Measurements from ENCODE around the gene CDC42BPB. TPM values are rescaled to one million over a fixed set of nuclear protein-coding genes. Genes with fewer than 3 reads are reported as not detected.

The CDC42BPB gene
- total RNA-seq, 2 donors from 2014 or later, result 66.2 to 102 TPM

DNA sequence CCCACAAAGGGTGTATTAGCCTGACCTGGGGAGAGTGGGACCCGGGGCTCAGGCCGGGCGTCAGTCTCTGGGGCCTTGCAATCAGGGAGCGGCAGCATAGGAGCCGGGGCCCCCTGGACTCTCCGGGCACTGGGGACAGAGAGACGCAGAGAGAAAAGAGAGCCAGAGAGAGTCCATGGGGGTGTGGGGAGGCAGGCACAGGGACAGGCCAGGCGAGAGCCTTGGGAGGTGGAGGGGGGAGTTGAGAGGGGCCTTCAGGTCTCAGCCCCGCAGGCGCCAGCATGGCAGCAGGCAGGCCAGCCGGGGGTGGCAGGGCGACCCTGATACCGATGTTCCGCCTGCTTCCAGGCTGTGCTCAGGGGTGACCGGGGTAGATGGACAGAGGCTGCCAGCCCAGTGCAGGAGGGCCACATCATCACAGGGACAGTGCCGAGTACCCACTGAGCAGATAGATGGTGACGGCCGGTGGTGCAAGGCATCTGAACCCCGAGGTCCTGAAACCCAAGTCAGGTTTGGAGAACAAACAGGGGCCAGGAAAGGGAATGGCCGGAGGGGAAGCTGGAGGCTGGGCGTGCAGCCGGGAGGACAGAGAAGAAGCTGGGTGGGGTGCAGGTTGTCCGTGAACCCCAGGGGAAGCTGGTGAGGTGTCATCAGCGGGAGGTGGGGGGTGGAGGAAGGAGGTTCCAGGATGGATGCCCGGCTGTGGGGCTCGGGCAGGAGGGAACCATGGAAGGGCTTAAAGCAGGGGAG is 40.1 kb upstream of the CDC42BPB start:
- ATAC-seq, result no peak
- no peaks in the 10 kb centered on the region for H3K9me3 ChIP-seq
- H3K4me1 ChIP-seq, result peaks cover 15% of the 10 kb centered on the region
- H3K4me3 ChIP-seq, result no peak overlapping the region
- H3K27me3 ChIP-seq, result no peaks in the 10 kb centered on the region
- WGBS, 2 donors, result 89 to 90% methylated on average over 24 to 26 of the region's 26 CpGs
- DNase-seq, result peak in 1 of 4 donors; percentile 3
- no peaks in the 10 kb centered on the region for H3K36me3 ChIP-seq (replicated peaks in 1 of 2; ENCODE audit: insufficient read depth in 1 of 2, low read depth in 2 of 2)
- intact Hi-C loops (cut with DNase I), result no loop called here
- no peak for TF ChIP-seq POLR2A (IDR thresholded peaks at IDR 0.05)
- TF ChIP-seq, protein P1, sequence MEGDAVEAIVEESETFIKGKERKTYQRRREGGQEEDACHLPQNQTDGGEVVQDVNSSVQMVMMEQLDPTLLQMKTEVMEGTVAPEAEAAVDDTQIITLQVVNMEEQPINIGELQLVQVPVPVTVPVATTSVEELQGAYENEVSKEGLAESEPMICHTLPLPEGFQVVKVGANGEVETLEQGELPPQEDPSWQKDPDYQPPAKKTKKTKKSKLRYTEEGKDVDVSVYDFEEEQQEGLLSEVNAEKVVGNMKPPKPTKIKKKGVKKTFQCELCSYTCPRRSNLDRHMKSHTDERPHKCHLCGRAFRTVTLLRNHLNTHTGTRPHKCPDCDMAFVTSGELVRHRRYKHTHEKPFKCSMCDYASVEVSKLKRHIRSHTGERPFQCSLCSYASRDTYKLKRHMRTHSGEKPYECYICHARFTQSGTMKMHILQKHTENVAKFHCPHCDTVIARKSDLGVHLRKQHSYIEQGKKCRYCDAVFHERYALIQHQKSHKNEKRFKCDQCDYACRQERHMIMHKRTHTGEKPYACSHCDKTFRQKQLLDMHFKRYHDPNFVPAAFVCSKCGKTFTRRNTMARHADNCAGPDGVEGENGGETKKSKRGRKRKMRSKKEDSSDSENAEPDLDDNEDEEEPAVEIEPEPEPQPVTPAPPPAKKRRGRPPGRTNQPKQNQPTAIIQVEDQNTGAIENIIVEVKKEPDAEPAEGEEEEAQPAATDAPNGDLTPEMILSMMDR (IDR thresholded peaks at IDR 0.05), result no peak
- no peak overlapping the region for H3K27ac ChIP-seq

DNA sequence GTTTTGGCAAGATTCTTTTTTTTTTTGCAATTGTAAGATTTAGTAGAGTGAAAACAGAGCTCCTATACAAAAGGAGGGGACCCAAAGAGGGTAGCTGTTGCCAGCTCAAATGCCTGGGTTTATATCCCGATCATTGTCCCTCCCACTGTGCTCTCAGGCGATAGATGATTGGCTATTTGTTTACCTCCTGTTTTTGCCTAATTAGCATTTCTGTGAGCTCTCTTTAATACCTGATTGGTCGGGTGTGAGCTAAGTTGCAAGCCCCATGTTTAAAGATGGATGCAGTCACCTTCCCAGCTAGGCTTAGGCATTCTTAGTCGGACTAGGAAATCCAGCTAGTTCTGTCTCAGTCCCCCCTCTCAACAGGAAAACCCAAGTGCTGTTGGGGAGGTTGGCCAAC is 39.0 kb upstream of the CDC42BPB start:
- Histone ChIP-seq H3K27ac (no peak overlapping the region), H3K36me3 (replicated peaks in 1 of 2; ENCODE audit: insufficient read depth in 1 of 2, low read depth in 2 of 2) (no peaks in the 10 kb centered on the region), H3K27me3 (no peaks in the 10 kb centered on the region), H3K4me3 (no peak overlapping the region), H3K9me3 (no peaks in the 10 kb centered on the region), H3K4me1 (peaks cover 21% of the 10 kb centered on the region)
- intact Hi-C loops (cut with DNase I), result no loop called here
- no peak for DNase-seq
- no peak for ATAC-seq
- no peak for TF ChIP-seq POLR2A (IDR thresholded peaks at IDR 0.05)
- TF ChIP-seq, protein P1 (IDR thresholded peaks at IDR 0.05), result no peak
- 78 to 83% methylated on average over 4 of the region's 4 CpGs for WGBS, 2 donors

DNA sequence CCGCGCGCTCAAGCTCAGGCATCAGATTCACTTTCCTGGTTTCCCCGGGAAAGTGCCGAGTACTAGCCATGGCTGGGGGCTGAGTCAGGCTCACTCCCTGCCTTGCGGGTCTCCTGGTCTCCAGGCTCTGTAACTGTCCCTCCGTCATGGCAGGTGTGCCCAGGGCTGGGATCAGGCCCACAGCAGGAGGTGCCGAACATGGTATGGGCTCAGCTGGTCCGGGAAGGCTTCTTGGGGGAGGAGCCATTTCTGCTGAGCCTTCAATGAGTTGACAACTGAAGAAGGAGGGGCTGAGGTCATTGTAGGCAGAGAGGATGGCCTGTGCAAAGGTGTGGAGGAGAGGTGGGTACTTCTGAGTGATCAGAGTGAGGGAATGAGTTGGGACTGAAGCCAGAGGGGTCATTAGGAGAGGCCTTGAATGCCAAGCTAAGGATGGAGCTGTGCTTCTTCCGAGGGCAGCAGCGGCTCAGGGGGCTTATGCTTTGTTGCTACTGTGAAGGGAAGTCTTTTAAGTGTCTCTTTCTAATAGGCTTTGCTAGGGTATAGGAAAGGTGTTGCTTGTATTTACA is 37.9 kb upstream of the CDC42BPB start:
- DNase-seq, result no peak
- no peak overlapping the region for H3K27ac ChIP-seq

DNA sequence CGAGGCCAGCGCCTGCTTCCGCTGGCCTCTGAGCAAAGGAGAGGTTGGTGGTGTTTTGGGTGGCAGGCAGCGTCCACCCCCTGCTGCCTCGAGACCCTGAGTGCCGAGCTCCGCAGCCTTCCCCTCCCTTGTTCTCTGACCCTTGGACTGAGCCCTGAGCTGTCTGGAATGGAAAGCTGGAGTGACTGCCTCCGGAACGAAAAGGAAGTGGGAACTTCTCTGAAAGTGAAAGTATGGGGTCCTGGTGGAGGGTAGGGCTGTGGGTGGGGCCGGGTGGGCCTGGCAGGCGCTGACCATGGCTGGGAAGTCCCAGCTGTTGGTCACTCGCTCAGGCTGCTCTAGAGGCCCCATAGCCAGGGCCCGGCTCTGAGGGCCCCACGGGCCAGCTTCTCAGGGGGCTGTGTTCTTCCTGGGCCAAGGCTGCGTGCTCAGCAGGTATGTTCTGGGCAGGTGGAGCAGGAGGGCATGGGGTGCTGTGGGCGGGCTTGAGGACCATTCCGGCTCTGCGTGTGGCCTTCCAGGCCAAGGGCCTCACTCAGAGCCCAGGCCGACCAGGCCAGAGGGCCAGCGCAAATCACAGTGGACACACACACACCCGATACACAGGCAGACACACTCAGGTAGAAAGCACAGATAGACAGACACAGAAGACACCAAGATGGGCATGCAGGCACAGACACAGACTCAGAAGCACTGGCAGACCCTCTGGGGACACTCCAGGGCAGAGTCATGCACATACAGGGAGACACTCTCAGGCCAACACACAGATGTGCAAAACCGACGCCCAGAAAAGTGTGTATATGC is 37.3 kb upstream of the CDC42BPB start, which contains the start of gene EXOC3L4:
TSS of gene EXOC3L4 (plus strand) at position 320 of the 804 bp plus-strand sequence. CDS start 5,495 bp downstream, outside the sequence.
- intact Hi-C loops (cut with DNase I), result no loop called here
- H3K9me3 ChIP-seq, result no peaks in the 10 kb centered on the region
- TF ChIP-seq POLR2A (IDR thresholded peaks at IDR 0.05), result no peak
- TF ChIP-seq, protein P1 (IDR thresholded peaks at IDR 0.05), result no peak
- H3K36me3 ChIP-seq (replicated peaks in 1 of 2; ENCODE audit: insufficient read depth in 1 of 2, low read depth in 2 of 2), result no peaks in the 10 kb centered on the region
- ATAC-seq (no peak), DNase-seq (no peak)
- no peak within 1 kb of the TSS for H3K4me3 ChIP-seq
- H3K27me3 ChIP-seq, result no peaks in the 10 kb centered on the region
- H3K4me1 ChIP-seq, result peaks cover 23% of the 10 kb centered on the region
- peak within 1 kb of the TSS in 2 of 4 donors; percentile 10 to 40 for H3K27ac ChIP-seq
- 71 to 85% methylated on average over 16 to 23 of the region's 23 CpGs for WGBS, 2 donors

More for the DNA sequence above, 37.9 kb upstream of the CDC42BPB start:
- TF ChIP-seq POLR2A (IDR thresholded peaks at IDR 0.05), result no peak
- TF ChIP-seq, protein P1 (IDR thresholded peaks at IDR 0.05), result no peak
- WGBS, 2 donors, result 92 to 94% methylated on average over 10 to 11 of the region's 11 CpGs
- ATAC-seq, result no peak
- no peaks in the 10 kb centered on the region for H3K27me3 ChIP-seq
- H3K36me3 ChIP-seq (replicated peaks in 1 of 2; ENCODE audit: insufficient read depth in 1 of 2, low read depth in 2 of 2), result no peaks in the 10 kb centered on the region
- H3K4me1 ChIP-seq, result peaks cover 27% of the 10 kb centered on the region
- no peaks in the 10 kb centered on the region for H3K9me3 ChIP-seq
- intact Hi-C loops (cut with DNase I), result no loop called here
- H3K4me3 ChIP-seq, result no peak overlapping the region
